Fibroblast of skin of abdomen (primary cell): ENCODE data around the gene TERB1.

ENCODE experiments used
- DNase-seq: peaks from one replicate; pipeline ENCODE4 v3.0.0-alpha.2; 2013

Gene TERB1

GRCh38 chr16:66741950-66742808 is 59.2 kb downstream of the TERB1 start:
- DNase-seq = peak; percentile 52

DNA sequence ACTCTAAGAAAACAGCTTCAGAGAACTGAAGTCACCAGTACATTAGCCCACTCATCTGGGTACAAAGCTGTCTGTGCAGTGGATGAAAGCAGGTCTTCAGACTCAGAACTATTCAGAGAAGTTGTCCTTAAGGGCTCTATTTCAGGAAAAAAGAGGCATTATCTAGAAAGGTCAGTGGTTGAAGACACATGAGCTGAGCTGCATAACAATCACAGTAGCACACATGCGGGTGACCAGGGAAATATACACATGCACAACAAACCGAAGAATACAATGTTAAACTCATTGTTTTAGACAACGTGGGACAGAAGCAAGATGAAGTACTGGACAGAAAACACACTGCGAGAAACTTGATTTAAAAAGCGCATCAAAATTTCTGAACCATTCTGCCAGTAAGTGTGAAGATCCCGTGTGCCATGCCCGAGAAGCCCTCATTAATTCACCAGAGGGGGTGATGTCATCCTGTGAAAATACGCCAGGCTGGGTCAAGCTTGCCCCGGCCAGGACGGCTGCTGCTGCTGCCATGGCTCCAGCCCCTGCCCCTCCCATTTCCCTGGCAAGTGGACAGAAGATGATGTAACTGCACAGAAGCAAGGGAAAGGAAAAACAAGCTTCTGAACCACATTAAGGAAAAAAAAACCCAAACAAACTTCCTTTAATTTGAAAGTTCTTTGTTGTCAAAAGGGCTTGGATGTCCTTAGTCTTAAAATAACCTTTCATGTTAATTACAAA is 60.0 kb downstream of the TERB1 start:
- DNase-seq = peak; percentile 86

DNA sequence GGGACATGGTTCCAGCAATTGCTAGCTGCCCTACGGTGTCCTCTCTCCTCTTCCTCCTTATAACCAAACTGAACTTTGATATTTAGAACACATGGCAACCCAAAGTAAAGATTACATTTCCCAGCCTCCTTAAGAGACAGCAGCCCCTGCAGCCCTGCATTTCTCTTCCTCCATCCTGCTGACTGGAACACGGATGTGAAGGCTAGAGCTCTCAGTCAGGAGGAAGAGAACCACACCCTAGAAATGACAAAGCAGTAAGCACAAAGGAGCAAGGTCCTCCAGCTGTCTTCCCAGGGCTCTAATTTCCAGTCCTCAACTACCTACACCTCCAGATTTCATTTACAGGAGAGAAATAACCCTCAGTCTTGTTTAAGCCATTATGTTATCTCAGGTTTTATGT is 60.9 kb downstream of the TERB1 start:
- DNase-seq = no peak

- peak; percentile 31 for DNase-seq
Observed at GRCh38 chr16:66740010-66740409, 61.4 kb downstream of the TERB1 start.

DNA sequence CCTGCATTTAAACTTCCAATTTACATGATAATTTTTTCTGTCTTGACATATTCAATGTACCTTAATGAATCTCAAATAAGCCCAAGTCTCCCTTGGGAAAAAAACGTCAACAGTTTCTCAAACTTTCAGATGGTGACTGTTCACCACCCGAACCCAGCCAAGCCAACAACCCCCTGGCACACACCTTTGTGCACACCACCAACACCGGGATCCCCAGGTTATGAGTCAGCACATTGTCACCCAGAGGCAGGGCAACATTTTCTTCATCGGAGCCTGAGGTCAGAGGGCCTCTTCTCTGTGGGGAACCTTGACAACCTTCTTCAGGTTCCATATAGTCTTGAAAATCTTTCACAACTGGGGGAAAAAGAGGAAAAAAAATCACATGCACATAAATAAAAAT is 65.5 kb downstream of the TERB1 start:
- DNase-seq = no peak

DNA sequence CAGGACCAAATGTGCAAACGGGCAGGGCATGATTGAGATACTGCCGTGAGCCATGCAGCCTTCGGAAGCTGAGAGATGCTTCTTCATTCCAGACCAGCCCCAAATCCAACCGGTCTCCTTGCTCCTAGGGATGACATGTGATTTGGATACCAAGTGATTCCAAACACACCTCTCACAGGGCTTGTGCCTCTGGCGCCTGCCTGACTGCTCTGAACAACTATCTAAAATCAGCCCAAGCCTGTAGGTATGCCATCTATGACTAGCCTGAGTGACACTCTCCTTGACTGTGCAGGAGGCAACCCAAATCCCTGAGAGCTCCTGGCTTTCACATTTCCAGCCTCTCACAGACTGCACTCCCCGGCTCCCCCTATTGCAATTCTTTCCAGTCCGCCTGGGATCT is 70.3 kb downstream of the TERB1 start:
- no peak for DNase-seq

GRCh38 chr16:66728804-66729203 is 72.6 kb downstream of the TERB1 start:
- DNase-seq = no peak

DNA sequence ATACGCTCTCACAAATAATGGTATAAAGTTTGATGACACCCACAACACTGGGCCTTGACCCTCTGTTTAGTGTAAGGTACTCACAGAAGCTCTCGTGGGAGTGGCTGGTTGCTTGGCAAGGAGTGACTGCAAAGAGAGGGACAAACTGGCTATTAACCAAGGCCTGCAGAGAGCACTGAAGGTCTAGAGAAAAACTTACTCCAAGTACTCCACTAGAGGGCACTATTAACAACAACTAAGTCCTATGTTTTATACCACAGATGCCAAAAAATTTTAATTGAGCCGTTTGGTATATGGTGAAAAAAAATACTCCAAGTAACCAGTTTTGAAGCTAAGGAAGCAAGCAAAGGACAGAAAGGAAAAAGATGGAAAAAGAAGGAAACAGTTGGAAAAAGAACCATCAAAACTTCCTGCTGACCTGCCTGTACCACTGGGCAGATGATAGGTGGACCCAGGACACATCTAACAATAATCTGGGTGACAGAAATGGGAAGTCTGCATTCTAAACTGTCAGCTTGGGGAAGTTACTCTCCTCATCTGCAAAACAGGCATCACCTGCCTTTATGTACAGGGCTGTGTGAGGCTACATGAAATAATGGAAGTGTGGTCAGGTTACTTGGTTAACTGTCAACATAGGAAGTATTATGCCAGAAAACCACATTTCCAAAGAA is 73.1 kb downstream of the TERB1 start:
- DNase-seq = peak; percentile 64

DNA sequence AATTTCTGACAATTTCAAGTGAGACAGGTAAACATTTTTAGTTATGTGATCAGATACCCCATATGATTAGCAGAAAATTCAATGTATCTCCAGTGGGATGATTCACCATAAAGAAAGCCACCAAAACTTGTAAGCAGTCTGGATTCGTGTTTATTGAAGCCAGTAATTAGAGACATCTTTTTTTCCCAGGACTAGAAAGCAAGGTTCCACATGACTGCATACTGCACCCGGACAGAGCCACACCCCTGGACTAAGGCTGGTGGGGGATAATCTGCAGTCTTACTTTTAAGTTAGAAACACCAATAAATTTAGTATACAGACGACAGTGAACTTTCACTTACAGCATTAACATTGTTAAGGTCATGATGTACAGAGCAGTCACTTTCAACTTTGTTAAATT is 80.6 kb downstream of the TERB1 start:
- peak; percentile 55 for DNase-seq

- no peak for DNase-seq
Observed at GRCh38 chr16:66719246-66719645, 82.1 kb downstream of the TERB1 start.

DNA sequence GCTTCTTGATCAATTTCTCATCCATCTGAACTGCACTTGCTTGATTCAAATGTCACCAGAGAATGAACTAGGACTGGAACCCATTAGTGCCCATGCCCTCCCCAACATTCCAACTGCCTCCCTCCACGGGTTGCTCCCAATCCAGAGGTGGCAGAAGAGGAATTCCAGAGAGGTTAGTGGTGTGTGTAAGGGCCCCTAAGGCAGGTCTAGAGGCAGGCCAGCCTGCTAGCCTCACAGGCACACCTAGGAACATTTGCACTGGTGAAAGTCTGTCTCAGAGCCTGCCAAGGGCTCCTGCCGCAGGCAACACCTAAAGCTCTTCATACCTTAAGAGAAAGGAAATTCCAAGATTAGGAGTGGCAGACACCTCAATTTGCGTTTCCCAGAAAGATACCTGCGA is 83.6 kb downstream of the TERB1 start:
- DNase-seq = peak; percentile 18

DNA sequence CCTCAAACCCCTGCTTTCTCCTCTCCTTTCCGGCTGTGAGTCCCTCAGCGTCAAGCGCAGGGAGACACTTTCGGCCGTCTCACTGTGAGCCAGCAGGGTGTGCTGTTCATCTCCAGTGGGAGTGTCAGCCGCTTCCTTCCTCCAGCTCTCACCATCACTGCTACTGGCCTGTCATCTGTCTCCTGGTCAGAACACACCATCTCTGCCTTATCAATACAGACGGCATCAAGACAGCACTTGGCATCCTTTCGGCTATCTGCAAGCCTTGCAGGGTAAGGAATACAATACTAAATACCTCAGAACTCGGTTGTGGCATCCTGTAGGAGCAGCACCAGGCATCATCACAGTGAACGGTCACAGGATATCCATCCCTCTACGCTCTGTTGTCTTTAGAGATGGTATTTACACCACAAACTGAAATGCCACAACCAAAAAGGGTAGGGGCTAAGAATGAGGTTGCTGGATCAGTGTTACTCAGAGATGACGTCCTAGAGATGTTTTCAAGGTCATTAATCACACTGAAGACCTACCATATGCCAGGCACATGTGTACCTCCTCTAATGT is 84.2 kb downstream of the TERB1 start:
- DNase-seq = peak; percentile 79

GRCh38 chr16:66714654-66715307 is 86.6 kb downstream of the TERB1 start:
- no peak for DNase-seq

DNA sequence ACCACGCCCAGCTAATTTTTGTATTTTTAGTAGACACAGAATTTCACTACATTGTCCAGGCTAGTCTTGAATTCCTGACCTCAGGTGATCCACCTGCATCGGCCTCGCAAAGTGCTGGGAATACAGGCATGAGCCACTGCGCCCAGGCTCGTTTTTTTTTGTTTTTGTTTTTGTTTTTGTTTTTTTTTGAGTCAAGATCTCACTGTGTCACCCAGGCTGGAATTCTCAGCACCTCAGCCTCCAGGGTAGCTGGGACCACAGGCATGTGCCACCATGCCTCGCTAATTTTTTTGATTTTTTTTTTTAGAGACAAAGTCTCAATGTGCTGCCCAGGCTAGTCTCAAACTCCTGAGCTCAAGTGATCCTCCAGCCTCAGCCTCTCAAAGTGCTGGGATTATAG is 87.3 kb downstream of the TERB1 start:
- no peak for DNase-seq

DNA sequence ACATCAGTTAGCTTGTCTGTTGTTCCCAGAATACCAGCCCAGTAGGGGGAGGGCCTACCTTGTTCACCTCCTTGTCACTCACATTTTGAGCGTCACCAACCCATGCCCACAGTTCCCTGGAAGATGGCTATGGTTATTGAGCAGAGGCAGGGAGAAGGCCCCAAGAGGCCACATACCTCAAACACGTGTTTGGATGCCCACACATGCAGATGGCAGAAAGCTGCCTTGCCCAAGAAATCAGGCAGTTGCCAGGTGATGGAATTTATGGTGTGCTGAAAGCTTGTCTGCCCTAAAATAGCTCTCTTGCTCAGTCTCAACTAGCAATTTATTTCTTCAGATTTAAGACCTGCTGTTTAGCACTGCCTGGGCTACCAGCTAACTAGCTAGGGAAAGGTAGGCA is 88.3 kb downstream of the TERB1 start:
- DNase-seq = no peak

- no peak for DNase-seq
Observed at GRCh38 chr16:66712512-66712911, 88.9 kb downstream of the TERB1 start.

DNA sequence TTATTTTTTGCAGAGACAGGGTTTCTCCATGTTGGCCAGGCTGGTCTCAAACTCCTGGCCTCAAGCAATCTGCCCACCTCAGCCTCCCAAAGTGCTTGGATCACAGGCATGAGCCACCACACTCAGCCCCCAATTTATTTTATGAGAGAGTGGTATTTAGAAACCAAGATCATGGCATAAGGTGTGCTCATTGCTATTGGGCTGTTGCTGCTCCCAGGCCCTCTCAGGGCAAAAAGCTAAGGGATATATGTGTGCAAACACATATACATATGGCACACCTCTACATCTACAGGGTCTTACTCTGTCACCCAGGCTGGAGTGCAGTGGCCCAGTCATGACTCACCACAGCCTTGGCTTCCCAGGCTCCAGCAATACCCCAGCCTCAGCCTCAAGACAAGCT is 89.8 kb downstream of the TERB1 start:
- DNase-seq = no peak

- no peak for DNase-seq
Observed at GRCh38 chr16:66706506-66706880, 94.9 kb downstream of the TERB1 start.

GRCh38 chr16:66705790-66706505 is 95.4 kb downstream of the TERB1 start:
- DNase-seq = peak; percentile 9
